Cortex of kidney (tissue), 1 donor: ENCODE results near the gene PCDHGA5.
"Not testable (repeated sequence)": the region's sequence is repeated elsewhere in the genome, so short reads cannot be mapped to it uniquely, and the experiment has no call there.

Source experiments
- DNase-seq: peaks from one replicate; lab custom pipeline; 2025; lab: John Stamatoyannopoulos, UW

PCDHGA5 gene

GRCh38 chr5:141363952-141364660 is at the start of gene PCDHGA5:
PCDHGA5 (plus strand) TSS chr5:141364162; CDS start chr5:141364331, 169 bp downstream.
- no peak for DNase-seq

- not testable (repeated sequence) for DNase-seq
Measured at GRCh38 chr5:141316963-141317362, 47.0 kb upstream of the PCDHGA5 start.

- no peak for DNase-seq
Measured at GRCh38 chr5:141319202-141319601, 44.8 kb upstream of the PCDHGA5 start.

- no peak for DNase-seq
Measured at GRCh38 chr5:141319699-141320098, 44.3 kb upstream of the PCDHGA5 start.

- no peak for DNase-seq
Measured at GRCh38 chr5:141320225-141321169, 43.5 kb upstream of the PCDHGA5 start, which contains the start of gene TAF7. TAF7 (minus strand) TSS chr5:141320784; CDS start chr5:141320044, 740 bp downstream.

- DNase-seq = no peak
Measured at GRCh38 chr5:141322261-141322660, 41.7 kb upstream of the PCDHGA5 start.

GRCh38 chr5:141326088-141326854 is 37.7 kb upstream of the PCDHGA5 start:
- DNase-seq = no peak

GRCh38 chr5:141328231-141328630 is 35.7 kb upstream of the PCDHGA5 start:
- DNase-seq = no peak

- no peak for DNase-seq
Measured at GRCh38 chr5:141330299-141331080, 33.5 kb upstream of the PCDHGA5 start, which contains the start of gene PCDHGA1. PCDHGA1 (plus strand) TSS chr5:141330514.

- not testable (repeated sequence) for DNase-seq
Measured at GRCh38 chr5:141332571-141332970, 31.4 kb upstream of the PCDHGA5 start.

- no peak for DNase-seq
Measured at GRCh38 chr5:141338538-141339306, 25.2 kb upstream of the PCDHGA5 start, which contains the start of gene PCDHGA2. PCDHGA2 (plus strand) TSS chr5:141338760.

GRCh38 chr5:141340781-141341354 is 23.1 kb upstream of the PCDHGA5 start:
- DNase-seq = not testable (repeated sequence)

- no peak for DNase-seq
Measured at GRCh38 chr5:141342773-141343172, 21.2 kb upstream of the PCDHGA5 start.

GRCh38 chr5:141343242-141343952 is 20.6 kb upstream of the PCDHGA5 start, which contains the start of gene PCDHGA3:
PCDHGA3 (plus strand) TSS chr5:141343829; CDS start chr5:141344034, 205 bp downstream.
- DNase-seq = no peak

- DNase-seq = no peak
Measured at GRCh38 chr5:141343953-141344463, 20.0 kb upstream of the PCDHGA5 start.

- DNase-seq = no peak
Measured at GRCh38 chr5:141345327-141345726, 18.6 kb upstream of the PCDHGA5 start.

- DNase-seq = not testable (repeated sequence)
Measured at GRCh38 chr5:141346017-141346416, 17.9 kb upstream of the PCDHGA5 start.

- DNase-seq = no peak
Measured at GRCh38 chr5:141349917-141350619, 13.9 kb upstream of the PCDHGA5 start, which contains the start of gene PCDHGB1. PCDHGB1 (plus strand) TSS chr5:141350099; CDS start chr5:141350261, 162 bp downstream.
